Gastroesophageal sphincter (tissue), 3 donors: ENCODE measurements around the gene C1R.

Experiments
- CTCF ChIP-seq, 4 experiments: fragments of 200-600 bp in 2 of 4; fragments of 450-650 bp in 2 of 4; sonication (generic) in 1 of 4; IDR thresholded peaks; one replicate each; pipeline ENCODE4 v1.5.1; 2017 to 2019; ENCODE audit warnings: antibody characterized with exemption in 4 of 4, mild to moderate bottlenecking in 2 of 4, moderate library complexity in 2 of 4
- POLR2A ChIP-seq, 2 donors: fragments of 450-650 bp; IDR thresholded peaks; one replicate each; pipeline ENCODE4 v1.6.1; 2017; ENCODE audit warnings: antibody characterized with exemption in 2 of 2, mild to moderate bottlenecking in 2 of 2, moderate library complexity in 1 of 2
- POLR2AphosphoS5 ChIP-seq: sonication (generic); formaldehyde crosslinking; IDR thresholded peaks from one replicate; pipeline ENCODE4 v1.6.1; 2017; ENCODE audit warnings: antibody characterized with exemption

GRCh38 chr12:7091171-7091570 is 1.1 kb downstream of the C1R start:
- TF ChIP-seq POLR2A (IDR thresholded peaks at IDR 0.05) (no peak), CTCF (IDR thresholded peaks at IDR 0.05) (no peak), POLR2AphosphoS5 (no peak)
